Measurements from ENCODE around the gene CAMK2A. TPM values are rescaled to one million over a fixed set of nuclear protein-coding genes. Genes with fewer than 3 reads are reported as not detected.

The CAMK2A gene
- total RNA-seq, 1 experiment from 2014 or later: 0.17 TPM

DNA sequence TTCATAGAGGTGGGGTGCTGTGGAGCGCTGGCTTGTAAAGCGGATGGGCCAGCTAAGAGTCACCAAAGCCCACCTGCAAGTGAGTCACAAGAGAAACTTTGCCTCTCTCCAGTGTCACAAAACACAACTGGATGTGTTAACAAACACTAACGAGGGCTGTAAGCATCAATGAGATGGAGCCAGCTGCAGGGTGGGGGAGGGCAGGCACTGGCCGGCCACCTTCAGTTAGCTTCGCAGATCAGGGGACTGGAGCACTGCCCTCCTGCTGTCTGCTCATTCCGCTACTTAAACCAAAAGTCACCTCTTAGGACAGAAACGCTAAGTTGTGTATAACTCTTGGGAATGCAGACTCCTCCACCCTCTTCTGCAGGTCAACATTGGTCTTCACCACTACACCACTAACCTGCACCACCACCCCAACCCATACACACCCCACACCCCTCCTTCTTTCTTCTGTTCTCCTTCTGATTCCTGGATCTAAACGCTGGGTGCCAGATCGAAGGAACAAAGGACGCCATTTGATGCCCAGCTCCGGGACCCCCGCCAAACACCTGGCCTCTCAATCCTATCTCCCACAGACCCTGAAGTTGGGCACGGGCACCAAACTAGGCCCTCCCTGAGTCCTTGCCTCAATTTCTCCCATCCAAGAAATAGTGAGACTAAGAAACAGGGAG is 11.1 kb upstream of the CAMK2A start:
- DNase-seq (ENCODE audit: low read depth): no peak

DNA sequence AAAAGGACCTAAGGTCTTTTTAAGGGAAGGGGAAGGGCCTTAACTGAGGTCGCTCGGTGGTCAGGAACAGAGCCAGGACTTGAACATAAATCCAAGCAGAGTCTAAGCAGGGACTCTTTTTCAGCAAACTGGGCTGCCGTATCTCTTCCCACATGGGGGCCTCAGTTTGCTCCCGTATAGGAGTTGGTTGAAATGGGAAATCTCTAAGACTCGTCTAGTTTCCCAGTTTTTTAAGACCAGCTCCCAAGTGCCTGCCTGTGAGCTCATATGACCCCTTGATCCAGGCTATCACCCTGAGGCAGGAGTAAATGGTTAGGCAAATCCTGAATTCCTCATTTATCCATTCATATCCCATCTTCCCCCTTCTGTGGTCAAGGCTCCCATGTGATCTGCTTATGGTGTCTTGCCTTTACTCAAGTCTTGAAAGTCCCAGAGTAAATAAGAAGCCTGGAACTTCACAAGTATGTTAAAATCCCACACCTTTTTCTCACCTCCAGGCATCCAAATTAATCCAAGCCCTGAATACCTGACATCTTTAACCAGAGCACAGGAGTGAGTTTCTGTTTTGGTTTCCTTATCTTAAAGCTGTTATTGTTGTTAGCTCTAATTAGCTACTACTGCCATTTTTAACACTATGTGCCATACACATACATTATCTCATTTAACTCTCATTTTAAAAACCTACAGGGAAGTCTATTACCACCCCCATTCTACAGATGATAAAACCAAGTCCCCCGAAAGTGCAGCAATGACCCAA is 10.2 kb upstream of the CAMK2A start:
- DNase-seq (ENCODE audit: low read depth): peak; percentile 79

DNA sequence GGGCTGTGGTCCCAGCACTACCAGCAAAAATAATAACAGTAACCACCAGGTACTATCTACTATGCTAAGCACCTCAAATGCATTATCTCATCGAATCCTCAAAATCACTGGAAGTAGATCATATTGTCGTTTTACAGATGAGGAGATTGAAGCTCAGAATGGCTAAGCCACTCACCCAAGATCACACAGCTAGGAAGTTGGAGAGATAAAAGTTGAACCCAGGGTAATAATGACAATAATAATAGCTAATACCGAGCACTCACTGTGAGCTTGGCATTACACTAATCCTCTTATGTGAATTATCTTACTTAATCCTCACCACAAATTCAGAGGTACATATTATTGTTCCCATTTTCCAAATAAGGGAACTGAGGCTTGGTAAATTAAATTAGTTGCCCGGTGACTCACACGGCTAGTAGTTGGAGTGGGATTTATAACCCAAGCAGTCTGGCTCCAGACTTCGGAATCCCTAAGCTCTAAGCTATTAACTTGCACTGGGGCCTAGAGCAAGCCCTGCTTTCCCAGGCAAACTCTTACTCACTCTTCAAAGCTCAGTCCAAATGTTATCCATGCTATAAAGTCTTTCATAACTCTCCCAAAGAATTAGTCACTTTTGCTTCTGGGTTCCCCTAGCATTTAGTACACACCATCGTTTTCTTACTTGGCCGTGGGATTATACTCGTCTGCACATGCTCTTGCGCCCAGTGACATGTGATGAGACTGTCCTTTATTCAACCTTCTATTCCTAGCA is 9.3 kb upstream of the CAMK2A start:
- DNase-seq (ENCODE audit: low read depth): peak; percentile 97

DNA sequence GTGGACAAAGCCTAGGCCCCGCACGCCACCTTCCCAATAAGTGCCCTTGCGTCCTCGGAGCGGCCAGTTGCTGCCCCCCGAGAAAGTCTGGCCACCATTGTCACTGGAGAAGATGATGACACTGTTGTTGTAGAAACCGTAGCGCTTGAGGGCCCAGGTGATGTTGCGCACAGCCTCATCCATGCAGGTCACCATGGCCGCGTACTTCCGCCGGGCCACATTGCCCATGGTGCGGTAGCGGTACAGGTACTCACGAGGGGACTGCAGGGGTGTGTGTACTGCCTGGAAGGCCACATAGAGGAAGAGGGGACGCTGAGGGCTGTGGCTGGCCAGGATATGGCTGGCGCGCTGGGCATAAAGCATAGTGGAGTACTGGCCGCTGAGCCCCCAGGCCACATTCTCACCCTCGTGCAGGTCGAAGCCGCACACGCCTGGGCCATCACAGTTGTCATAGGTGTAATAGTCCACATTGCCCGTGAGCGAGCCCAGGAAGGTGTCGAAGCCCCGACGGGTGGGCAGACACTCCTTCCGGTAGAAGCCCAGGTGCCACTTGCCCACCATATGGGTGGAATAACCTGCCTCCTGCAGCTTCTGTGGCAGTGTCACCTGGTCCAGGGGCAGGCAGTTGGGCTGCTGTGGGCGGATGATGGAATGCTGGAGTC is 8.5 kb upstream of the CAMK2A start:
- DNase-seq (ENCODE audit: low read depth): no peak

- no peak for DNase-seq (ENCODE audit: low read depth)
Measured at GRCh38 chr5:150297236-150297890, 7.8 kb upstream of the CAMK2A start.

- no peak for DNase-seq (ENCODE audit: low read depth)
Measured at GRCh38 chr5:150296496-150296895, 6.9 kb upstream of the CAMK2A start.

DNA sequence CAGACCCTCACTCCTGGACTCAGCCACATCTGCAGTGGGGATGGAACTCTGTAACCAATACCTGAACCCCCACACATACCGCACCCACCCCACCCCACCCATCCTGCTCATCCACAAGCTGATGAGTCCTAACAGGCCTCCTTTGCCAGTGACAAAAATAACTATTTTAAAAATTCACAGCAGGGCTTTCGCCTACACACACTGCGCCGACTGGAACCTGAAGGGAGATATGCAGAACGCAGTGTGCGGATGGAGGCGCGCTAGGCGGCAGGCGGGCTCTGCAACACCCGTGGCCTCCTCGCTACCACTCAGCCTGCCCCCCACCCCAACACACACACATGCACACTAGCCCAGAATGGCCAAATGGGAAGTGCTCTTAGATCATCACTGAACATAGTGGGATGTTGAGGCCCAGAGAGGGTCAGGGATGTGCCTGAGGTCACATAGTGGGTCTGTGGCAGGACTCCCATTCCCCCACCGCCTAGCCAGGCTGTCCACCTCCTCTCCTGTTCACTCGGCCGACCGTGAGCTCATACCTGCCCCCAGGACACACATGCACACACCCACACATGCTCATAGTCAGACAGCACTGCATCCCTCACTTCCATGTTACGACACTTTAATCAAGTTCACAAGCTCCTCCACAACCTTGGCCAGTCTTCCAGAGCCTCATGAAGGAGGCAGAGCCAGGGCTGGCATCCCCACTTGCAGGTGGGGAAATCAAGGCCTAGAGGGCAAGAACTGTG is 6.3 kb upstream of the CAMK2A start:
- no peak for DNase-seq (ENCODE audit: low read depth)

DNA sequence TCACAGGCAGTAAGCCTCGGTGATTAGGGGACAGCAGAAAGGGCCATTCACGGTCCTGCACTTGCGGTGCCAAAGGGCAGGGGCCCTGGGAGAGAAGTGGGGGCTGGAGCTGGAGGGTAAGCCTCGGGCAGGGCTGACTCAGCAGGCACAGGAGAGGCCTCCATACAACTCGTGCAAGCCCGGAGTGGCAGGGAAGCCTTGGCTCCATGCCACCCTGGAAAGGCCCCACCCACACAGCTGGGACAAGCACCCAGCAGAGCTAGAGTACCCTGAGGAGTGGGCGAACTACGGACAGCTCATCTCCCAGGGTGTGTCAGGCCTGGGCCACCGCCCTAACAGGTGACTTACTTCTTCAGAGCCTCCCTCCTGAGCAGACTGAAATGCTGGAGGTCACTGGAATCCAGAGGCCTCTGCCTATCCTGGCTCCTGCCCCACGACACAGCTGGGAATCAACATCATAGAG is 5.6 kb upstream of the CAMK2A start:
- peak; percentile 77 for DNase-seq (ENCODE audit: low read depth)

DNA sequence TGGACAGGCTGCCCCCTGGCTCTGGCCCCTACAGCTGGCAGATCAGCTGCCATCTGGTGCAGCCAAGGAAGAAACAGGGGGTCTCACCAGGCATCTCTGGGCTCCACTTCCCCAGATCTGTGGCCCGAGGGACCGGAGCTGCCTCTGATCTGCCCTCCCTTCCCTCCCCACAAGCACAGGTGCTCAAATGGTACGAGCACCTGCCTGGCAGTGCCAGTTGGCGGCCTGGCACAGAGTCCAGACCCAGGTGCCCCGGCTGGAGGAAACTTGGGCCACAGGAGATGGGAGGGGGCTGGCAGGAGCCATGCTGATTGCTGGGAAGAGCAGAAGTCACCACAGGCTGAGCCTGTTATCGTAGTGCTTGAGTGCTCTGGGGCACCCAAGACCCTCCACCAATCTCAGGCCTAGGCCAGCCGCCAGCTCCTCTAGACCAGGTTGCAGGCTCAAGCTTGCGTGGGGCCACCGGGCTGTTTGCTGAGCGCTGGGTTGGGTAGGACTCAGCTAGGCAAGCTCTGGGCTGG is 5.0 kb upstream of the CAMK2A start:
- DNase-seq (ENCODE audit: low read depth): no peak

DNA sequence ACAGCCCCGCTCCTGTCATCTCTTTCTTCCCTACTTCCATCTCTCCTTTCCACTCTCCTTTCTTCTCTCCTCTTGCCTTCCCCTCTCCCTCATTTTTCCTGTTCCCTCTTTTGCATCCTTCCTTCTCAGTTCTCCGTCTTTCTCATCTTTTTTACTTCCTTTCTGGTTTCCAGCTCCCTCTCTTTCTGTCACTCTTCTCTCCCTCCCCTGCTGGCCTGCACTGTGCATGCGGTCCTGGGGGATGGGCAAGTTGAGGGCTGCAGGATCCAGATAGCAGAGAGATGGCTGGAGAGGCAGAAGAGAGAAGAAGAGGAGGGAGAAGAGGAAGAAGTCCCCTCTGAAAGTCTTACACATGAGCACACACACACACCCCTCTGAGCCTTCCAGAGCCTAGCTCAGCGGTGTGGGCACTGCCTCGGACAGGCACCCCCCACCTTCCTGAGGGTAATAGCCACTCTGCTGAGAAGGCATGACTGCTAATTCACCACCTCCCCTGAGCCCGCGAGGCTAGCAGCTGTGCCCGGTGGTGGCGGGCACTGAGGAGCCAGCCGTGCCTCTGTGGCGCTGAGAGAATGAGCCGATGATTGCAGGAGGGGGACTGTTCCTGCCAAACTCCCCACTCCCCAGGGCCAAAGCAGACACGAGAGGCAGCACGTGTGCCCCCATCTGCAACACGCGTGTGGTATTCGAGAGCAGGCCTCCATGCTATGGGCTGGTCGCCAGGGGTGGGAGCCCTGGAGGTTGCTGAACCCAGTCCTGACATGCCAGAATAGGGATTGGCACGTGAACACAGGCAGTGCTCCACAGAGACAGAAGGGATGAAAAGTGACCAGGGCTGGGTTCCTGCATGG is 3.7 kb upstream of the CAMK2A start:
- no peak for DNase-seq (ENCODE audit: low read depth)

DNA sequence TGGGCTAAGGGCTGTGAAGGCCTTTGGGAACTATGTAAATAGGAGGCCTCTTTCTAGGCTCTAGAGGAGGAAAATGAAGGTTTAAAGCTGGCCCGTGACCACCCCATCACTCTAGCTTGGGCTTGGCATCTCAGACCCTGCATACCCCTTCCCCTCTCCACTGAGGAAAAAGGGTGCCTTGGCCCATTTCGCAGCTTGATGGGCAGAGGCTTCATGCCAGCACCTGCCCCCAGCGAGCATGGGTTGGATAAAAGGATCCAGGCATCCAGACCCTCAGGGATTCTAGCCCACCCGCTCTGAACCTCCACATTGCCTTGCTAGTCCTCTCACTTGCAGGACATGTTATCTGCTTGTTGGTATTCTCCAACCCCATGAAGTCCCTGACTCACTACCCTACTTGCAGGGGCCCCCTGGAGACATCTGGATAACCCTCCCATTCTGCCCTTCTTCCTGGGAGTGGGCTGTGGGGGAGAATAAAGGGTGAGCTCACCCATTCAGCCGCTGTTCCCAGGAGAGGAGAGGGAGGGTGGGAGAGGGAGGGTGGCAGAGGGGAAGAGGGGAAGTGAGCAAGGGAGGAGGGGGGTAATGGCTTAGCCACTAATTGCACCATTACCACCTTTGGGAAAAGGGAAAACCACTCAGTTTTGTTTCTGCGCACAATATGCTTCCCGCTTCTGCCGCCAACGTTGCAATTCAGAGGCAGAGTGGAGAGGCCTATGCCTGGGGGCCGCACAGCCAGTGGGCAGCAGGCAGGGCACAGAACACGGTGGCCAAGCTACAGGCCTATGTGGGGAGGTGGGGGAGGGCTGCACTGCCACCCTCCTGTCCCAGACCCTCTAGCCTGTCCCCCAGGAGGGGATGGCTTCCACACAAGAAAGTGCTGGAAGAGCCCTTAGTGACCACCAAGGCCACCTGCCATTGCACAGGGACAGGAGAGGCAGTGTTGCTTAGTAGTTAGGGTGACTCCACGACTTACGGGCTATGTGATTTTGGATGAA is 2.1 kb upstream of the CAMK2A start:
- no peak for DNase-seq (ENCODE audit: low read depth)

DNA sequence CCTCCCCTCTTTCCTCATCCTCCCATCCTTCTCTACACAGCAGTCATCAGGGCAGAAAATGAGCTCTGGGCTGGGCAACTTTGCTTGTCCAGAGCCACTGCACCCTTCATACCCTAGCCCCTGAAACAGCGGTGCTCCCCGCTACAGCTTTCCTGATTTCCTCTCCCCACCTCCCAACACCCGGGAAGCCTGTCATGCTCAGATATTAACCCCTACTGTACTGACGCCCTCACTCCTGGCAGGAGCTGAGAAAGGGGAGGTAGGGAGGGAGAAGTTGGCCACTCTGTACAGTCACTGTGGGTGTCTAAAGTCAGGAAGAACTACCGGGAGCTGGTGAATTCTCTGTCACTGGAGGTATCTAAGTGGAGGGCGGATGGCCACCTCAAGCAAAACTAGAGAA is 782 bp downstream of the CAMK2A start:
- DNase-seq (ENCODE audit: low read depth): no peak

GRCh38 chr5:150288361-150288760 is 1.2 kb downstream of the CAMK2A start:
- DNase-seq (ENCODE audit: low read depth): no peak

DNA sequence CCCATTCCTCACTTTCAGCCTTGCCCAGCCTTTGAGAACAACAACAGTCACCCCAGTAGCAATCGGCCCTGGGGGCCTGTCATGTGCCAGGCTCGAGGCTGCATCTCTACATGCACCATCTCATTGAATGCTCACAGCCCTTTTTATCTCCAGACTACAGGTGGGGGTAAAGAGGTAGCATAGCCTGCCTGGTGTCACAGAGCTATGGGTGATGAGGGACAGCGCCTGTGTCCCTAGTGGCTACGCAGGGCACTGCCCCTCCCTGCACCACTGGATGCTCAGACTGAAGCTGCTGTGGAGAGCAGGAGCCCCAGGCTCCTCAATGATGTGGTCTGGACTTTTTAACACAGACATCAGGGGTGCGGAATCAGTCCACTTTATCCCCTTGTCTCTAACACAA is 2.8 kb downstream of the CAMK2A start:
- no peak for DNase-seq (ENCODE audit: low read depth)

DNA sequence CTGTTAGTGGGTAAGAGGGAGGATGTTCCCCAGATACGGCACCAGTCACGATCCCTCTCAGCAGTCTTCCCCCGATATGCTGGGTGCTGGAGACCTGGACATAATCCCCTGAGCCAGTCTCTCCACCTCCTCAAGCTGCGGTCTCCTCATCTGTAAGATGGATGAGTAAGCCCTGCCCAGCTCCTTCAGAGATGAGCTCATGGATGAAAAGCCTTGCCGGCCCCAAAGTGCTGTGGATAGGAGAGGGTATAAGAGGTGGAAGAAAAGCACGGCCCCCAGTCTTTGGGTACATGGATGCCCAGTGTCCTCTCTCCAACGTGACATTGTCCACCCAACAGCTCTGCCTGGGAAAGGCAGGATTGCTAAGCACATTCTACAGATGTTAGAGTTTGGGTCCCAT is 4.5 kb downstream of the CAMK2A start:
- no peak for DNase-seq (ENCODE audit: low read depth)

DNA sequence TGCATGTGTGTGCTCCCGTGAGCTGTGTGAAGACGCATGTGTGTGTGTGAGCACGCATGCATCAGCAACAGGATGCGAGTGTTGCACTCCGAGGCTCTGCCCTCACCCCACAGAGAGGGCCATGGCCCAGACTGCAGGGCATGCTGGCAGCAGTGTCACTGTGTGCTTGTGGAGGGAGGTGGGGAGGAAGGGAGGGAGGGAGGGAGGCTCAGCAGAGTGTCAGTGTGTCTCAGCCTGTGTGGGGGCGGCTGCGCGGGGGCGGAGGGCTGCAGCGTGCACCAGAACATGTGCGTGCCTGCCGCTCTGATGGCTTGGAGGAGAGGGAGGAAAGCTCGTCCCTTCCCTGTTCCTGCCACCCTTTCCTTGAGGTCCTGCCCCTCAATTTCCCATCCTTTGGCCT is 5.3 kb downstream of the CAMK2A start:
- no peak for DNase-seq (ENCODE audit: low read depth)

DNA sequence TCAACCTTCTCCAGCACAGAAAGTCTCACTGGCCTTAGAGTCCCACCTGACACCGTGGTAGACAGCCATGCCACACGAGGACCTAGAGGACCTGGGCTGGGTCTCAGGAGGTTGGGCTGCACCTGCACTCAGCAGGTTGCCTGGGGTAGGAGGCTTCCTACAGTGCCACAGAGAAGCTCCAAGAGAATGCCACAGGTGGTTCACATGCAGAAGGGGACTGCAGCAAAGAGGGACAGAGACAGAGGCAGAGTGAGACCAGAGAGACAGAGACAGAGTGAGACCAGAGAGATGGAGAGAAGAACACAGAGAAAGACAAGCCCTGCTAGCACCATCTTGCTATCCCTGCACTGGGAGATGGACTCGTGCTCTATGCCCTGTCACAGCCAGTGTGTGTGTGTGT is 5.7 kb downstream of the CAMK2A start:
- DNase-seq (ENCODE audit: low read depth): no peak

DNA sequence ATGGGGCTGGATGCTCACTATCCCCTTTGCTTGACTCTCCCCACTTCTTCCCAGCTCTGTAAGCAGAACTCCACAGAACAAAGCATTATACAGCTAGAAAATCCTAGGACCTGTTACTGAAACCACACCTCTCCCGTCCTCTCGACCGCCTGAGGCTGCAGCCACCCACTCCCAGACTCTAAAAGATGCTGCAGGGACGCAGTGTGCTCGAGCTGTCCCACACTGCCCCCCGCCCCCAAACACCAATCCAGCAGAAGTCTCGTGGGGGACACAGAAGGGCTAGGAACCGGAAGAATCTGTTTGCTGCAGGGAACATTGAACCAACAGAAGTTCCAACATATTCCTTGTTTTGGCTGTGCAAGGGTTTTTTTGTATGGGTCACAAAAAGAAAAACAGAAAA is 7.6 kb downstream of the CAMK2A start:
- DNase-seq (ENCODE audit: low read depth): no peak

Data from M059J (cell line).